ENCODE measurements around the gene LDHD.

The LDHD gene

DNA sequence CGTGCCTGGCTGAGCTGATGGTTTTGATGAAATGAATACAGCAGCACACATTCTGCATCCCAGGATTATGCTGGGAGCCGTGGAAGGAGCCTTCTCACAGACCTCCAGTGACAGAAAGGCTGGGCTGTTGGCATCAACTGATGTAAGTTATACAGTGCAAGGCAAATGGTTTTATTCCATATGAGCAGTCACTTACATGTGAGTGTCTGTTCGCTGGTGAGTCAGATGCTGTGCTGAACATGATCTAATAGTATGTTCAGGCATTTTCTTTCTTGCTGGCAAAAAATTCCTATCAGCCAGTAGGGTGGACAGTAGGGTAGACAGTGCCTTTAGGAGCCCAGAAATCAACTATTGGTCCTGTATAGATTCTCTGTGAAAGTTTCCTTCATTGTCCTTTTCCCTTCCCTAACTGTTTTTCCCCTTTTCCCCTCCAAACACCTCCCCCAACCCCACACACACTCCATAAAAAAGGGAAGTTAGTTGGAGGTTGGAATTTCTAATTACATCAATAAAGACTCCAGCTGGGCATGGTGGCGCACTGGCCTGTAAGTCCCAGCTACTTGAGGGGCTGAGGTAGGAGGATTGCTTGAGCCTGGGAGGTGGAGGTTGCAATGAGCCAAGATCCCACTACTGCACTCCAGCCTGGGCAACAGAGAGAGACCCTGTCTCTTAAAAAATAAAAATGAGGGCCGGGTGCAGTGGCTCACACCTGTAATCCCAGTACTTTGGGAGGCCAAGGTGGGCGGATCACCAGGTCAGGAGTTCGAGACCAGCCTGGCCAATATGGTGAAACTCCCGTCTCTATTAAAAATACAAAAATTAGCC lies 36.2 kb downstream of the LDHD start:
- Histone ChIP-seq H3K27me3 (replicated peaks; ENCODE audit: insufficient read depth, low read length) (no peaks in the 10 kb centered on the region), H3K9me2 (replicated peaks; ENCODE audit: insufficient read depth, low read length) (no peaks in the 10 kb centered on the region), H3K79me2 (ENCODE audit: low read length) (no peaks in the 10 kb centered on the region), H3F3A (ENCODE audit: insufficient read depth, low read length) (0 out of 2 replicates have a peak, but pooled peaks cover 5% of the 10 kb centered on the region), H2AFZ (ENCODE audit: low read length) (no peak overlapping the region), H3K9me3 (replicated peaks; ENCODE audit: insufficient read depth, low read length) (no peaks in the 10 kb centered on the region), H3K9ac (ENCODE audit: low read length) (no peak overlapping the region), H3K4me1 (ENCODE audit: low read length) (peaks cover 10% of the 10 kb centered on the region), H3K4me3 (ENCODE audit: low read length) (no peak overlapping the region), H3K36me3 (replicated peaks; ENCODE audit: insufficient read depth, low read length) (no peaks in the 10 kb centered on the region), H4K20me1 (ENCODE audit: insufficient read depth, low read length) (no peaks in the 10 kb centered on the region), H3K27ac (ENCODE audit: low read length) (no peak overlapping the region), H3K4me2 (ENCODE audit: low read depth, low read length) (no peak overlapping the region)
- TF ChIP-seq, protein P1, sequence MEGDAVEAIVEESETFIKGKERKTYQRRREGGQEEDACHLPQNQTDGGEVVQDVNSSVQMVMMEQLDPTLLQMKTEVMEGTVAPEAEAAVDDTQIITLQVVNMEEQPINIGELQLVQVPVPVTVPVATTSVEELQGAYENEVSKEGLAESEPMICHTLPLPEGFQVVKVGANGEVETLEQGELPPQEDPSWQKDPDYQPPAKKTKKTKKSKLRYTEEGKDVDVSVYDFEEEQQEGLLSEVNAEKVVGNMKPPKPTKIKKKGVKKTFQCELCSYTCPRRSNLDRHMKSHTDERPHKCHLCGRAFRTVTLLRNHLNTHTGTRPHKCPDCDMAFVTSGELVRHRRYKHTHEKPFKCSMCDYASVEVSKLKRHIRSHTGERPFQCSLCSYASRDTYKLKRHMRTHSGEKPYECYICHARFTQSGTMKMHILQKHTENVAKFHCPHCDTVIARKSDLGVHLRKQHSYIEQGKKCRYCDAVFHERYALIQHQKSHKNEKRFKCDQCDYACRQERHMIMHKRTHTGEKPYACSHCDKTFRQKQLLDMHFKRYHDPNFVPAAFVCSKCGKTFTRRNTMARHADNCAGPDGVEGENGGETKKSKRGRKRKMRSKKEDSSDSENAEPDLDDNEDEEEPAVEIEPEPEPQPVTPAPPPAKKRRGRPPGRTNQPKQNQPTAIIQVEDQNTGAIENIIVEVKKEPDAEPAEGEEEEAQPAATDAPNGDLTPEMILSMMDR (IDR thresholded peaks at IDR 0.05; ENCODE audit: low read length), result no peak
- TF ChIP-seq EZH2phosphoT487 (IDR thresholded peaks at IDR 0.05; ENCODE audit: low read length) (no peak), EZH2 (optimal IDR thresholded peaks at IDR 0.05; ENCODE audit: low read depth, low read length) (no peak)
- DNase-seq, result no peak

DNA sequence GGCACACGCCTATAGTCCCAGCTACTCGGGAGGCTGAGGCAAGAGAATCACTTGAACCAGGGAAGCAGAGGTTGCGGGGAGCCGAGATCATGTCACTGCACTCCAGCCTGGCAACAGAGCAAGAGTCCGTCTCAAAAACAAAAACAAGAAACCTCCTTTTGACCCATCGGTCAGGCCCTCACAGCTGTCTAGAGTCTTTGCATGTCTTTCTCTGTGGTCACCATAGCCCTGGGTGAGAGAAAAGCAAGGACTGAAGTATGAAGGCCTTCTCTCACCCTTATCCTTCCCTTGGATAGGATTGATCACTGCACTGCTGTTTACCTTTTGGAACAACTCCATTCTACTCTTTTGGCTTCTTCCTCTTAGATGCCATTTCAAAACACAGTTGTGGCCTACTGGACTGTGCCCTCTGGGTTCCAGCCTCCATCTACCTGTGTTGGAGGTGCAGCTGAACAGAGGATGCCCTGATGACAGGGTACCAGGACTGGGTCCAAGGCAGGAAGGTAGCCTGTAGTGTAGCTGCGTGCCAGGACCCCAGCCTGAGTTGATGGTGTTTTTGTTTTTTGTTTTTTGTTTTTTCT lies 37.1 kb downstream of the LDHD start:
- H3F3A ChIP-seq (ENCODE audit: insufficient read depth, low read length), result 0 out of 2 replicates have a peak, but pooled peaks cover 5% of the 10 kb centered on the region
- DNase-seq, result no peak
- no peak overlapping the region for H3K27ac ChIP-seq (ENCODE audit: low read length)
- H3K79me2 ChIP-seq (ENCODE audit: low read length), result no peaks in the 10 kb centered on the region
- no peak overlapping the region for H3K9ac ChIP-seq (ENCODE audit: low read length)
- no peaks in the 10 kb centered on the region for H3K9me2 ChIP-seq (replicated peaks; ENCODE audit: insufficient read depth, low read length)
- no peaks in the 10 kb centered on the region for H3K9me3 ChIP-seq (replicated peaks; ENCODE audit: insufficient read depth, low read length)
- no peak for TF ChIP-seq EZH2 (optimal IDR thresholded peaks at IDR 0.05; ENCODE audit: low read depth, low read length)
- TF ChIP-seq EZH2phosphoT487 (IDR thresholded peaks at IDR 0.05; ENCODE audit: low read length), result no peak
- TF ChIP-seq, protein P1 (IDR thresholded peaks at IDR 0.05; ENCODE audit: low read length), result no peak
- H3K4me3 ChIP-seq (ENCODE audit: low read length), result no peak overlapping the region
- H3K36me3 ChIP-seq (replicated peaks; ENCODE audit: insufficient read depth, low read length), result no peaks in the 10 kb centered on the region
- no peaks in the 10 kb centered on the region for H4K20me1 ChIP-seq (ENCODE audit: insufficient read depth, low read length)
- no peak overlapping the region for H2AFZ ChIP-seq (ENCODE audit: low read length)
- H3K4me1 ChIP-seq (ENCODE audit: low read length), result peaks cover 11% of the 10 kb centered on the region
- no peak overlapping the region for H3K4me2 ChIP-seq (ENCODE audit: low read depth, low read length)
- no peaks in the 10 kb centered on the region for H3K27me3 ChIP-seq (replicated peaks; ENCODE audit: insufficient read depth, low read length)

GRCh38 chr16:75078886-75079285 lies 37.7 kb downstream of the LDHD start:
- peaks cover 11% of the 10 kb centered on the region for H3K4me1 ChIP-seq (ENCODE audit: low read length)
- H3K4me2 ChIP-seq (ENCODE audit: low read depth, low read length), result no peak overlapping the region
- 0 out of 2 replicates have a peak, but pooled peaks cover 5% of the 10 kb centered on the region for H3F3A ChIP-seq (ENCODE audit: insufficient read depth, low read length)
- H3K4me3 ChIP-seq (ENCODE audit: low read length), result no peak overlapping the region
- no peaks in the 10 kb centered on the region for H3K9me2 ChIP-seq (replicated peaks; ENCODE audit: insufficient read depth, low read length)
- no peak overlapping the region for H2AFZ ChIP-seq (ENCODE audit: low read length)
- no peak for TF ChIP-seq EZH2phosphoT487 (IDR thresholded peaks at IDR 0.05; ENCODE audit: low read length)
- TF ChIP-seq EZH2 (optimal IDR thresholded peaks at IDR 0.05; ENCODE audit: low read depth, low read length), result no peak
- TF ChIP-seq, protein P1 (IDR thresholded peaks at IDR 0.05; ENCODE audit: low read length), result no peak
- H3K36me3 ChIP-seq (replicated peaks; ENCODE audit: insufficient read depth, low read length), result no peaks in the 10 kb centered on the region
- no peaks in the 10 kb centered on the region for H4K20me1 ChIP-seq (ENCODE audit: insufficient read depth, low read length)
- no peak overlapping the region for H3K27ac ChIP-seq (ENCODE audit: low read length)
- no peak for DNase-seq
- H3K27me3 ChIP-seq (replicated peaks; ENCODE audit: insufficient read depth, low read length), result no peaks in the 10 kb centered on the region
- no peak overlapping the region for H3K9ac ChIP-seq (ENCODE audit: low read length)
- no peaks in the 10 kb centered on the region for H3K9me3 ChIP-seq (replicated peaks; ENCODE audit: insufficient read depth, low read length)
- H3K79me2 ChIP-seq (ENCODE audit: low read length), result no peaks in the 10 kb centered on the region

All from MM.1S (cell line).